HepG2 (cell line): ENCODE results near the gene RNF40. TPM values are rescaled to one million over a fixed set of nuclear protein-coding genes. Genes with fewer than 3 reads are reported as not detected.

Experiments
- ATM ChIP-seq: fragments of 450-650 bp; IDR thresholded peaks from 2 replicates; pipeline ENCODE4 v1.7.1; 2017; ENCODE audit warnings: mild to moderate bottlenecking, borderline replicate concordance
- DMTF1 ChIP-seq: sonication (generic); formaldehyde crosslinking; IDR thresholded peaks from 2 replicates; pipeline ENCODE4 v1.4.0; 2020; ENCODE audit warnings: mild to moderate bottlenecking, missing genetic modification reagents
- FOXJ3 ChIP-seq: sonication (generic); formaldehyde crosslinking; IDR thresholded peaks from 2 replicates; pipeline ENCODE4 v1.4.0; 2020; ENCODE audit warnings: missing genetic modification reagents, mild to moderate bottlenecking, borderline replicate concordance
- GZF1 ChIP-seq: sonication (generic); formaldehyde crosslinking; IDR thresholded peaks from 2 replicates; pipeline ENCODE4 v1.5.1; 2020; ENCODE audit warnings: mild to moderate bottlenecking, missing genetic modification reagents
- KAT8 ChIP-seq: IDR thresholded peaks from 2 replicates; pipeline ENCODE4 v1.6.1; 2016; ENCODE audit warnings: missing genetic modification reagents, missing compliant biosample characterization
- KLF9 ChIP-seq: IDR thresholded peaks from 2 replicates; pipeline ENCODE4 v1.6.1; 2016; ENCODE audit warnings: low read depth
- MIXL1 ChIP-seq: IDR thresholded peaks from 2 replicates; pipeline ENCODE4 v1.6.1; 2016
- SP4 ChIP-seq: sonication (generic); formaldehyde crosslinking; IDR thresholded peaks from 2 replicates; pipeline ENCODE4 v1.8.1; 2023; ENCODE audit warnings: mild to moderate bottlenecking, missing genetic modification reagents
- ZBTB3 ChIP-seq: sonication (generic); formaldehyde crosslinking; IDR thresholded peaks from 2 replicates; pipeline ENCODE4 v1.4.0; 2020; ENCODE audit warnings: low read depth, mild to moderate bottlenecking, moderate library complexity, missing genetic modification reagents, borderline replicate concordance
- ZFP1 ChIP-seq: IDR thresholded peaks from 2 replicates; pipeline ENCODE4 v1.6.1; 2016
- ZFP37 ChIP-seq: sonication (generic); formaldehyde crosslinking; IDR thresholded peaks from 2 replicates; pipeline ENCODE4 v1.4.0; 2020; ENCODE audit warnings: missing genetic modification reagents, borderline replicate concordance
- ZNF337 ChIP-seq: sonication (generic); formaldehyde crosslinking; IDR thresholded peaks from 2 replicates; pipeline ENCODE4 v1.5.1; 2020; ENCODE audit warnings: missing genetic modification reagents, low read depth, mild to moderate bottlenecking, borderline replicate concordance
- ZNF660 ChIP-seq: sonication (generic); formaldehyde crosslinking; IDR thresholded peaks from 2 replicates; pipeline ENCODE4 v1.5.1; 2020; ENCODE audit warnings: mild to moderate bottlenecking, low read depth, missing genetic modification reagents, borderline replicate concordance
- ZNF678 ChIP-seq: sonication (generic); formaldehyde crosslinking; IDR thresholded peaks from 2 replicates; pipeline ENCODE4 v1.4.0; 2020; ENCODE audit warnings: mild to moderate bottlenecking, missing genetic modification reagents
- ZNF720 ChIP-seq: sonication (generic); formaldehyde crosslinking; IDR thresholded peaks from 2 replicates; pipeline ENCODE4 v1.4.0; 2020; ENCODE audit warnings: missing genetic modification reagents
- polyA plus RNA-seq, 8 experiments: library from polyadenylated mRNA; depleted of rRNA in 3 of 8; stranded (reverse) in 7 of 8; unstranded in 1 of 8; fragments of >200 nt; fragmentation: Illumina TruSeq in 4 of 8; extraction: Trizol in 4 of 8; gene quantifications; 2 replicates each; pipeline versions ENCODE4 v1.2.1 to v1.2.3, GENCODE V29; 2011 to 2016; ENCODE audit warnings: low read depth in 4 of 8, missing spikeins in 1 of 8, mixed read lengths in 1 of 8; ENCODE audit not compliant: insufficient read depth in 1 of 8
- total RNA-seq, 5 experiments: library from RNA; depleted of rRNA; stranded (reverse); fragments of >200 nt; fragmentation: Illumina TruSeq; extraction: Trizol; gene quantifications; 2 replicates each; pipeline ENCODE4 v1.2.3, GENCODE V29; 2016; ENCODE audit warnings: low read depth in 1 of 5
- TF ChIP-seq, protein P1 (sequence below): IDR thresholded peaks from 2 replicates; pipeline ENCODE4 v1.6.1; 2018; ENCODE audit warnings: missing genetic modification reagents
- TF ChIP-seq, protein P2 (sequence below): sonication (generic); formaldehyde crosslinking; IDR thresholded peaks from 2 replicates; pipeline ENCODE4; 2020; ENCODE audit warnings: missing genetic modification reagents, mild to moderate bottlenecking, borderline replicate concordance
- TF ChIP-seq, protein P3 (sequence below), 2 experiments: fragments of 450-650 bp in 1 of 2; sonication (generic) in 1 of 2; formaldehyde crosslinking; IDR thresholded peaks; 2 replicates each; pipeline versions ENCODE4 v1.5.0 to v1.8.0; 2020 to 2022; ENCODE audit warnings: mild to moderate bottlenecking in 1 of 2, missing genetic modification reagents in 1 of 2

Gene RNF40
- total and polyA plus RNA-seq, 2 of the 13 experiments (the other 11 are each of a cell fraction or from before 2014, with no cell fraction given), result 84.0 to 85.6 TPM

- TF ChIP-seq, protein P1, sequence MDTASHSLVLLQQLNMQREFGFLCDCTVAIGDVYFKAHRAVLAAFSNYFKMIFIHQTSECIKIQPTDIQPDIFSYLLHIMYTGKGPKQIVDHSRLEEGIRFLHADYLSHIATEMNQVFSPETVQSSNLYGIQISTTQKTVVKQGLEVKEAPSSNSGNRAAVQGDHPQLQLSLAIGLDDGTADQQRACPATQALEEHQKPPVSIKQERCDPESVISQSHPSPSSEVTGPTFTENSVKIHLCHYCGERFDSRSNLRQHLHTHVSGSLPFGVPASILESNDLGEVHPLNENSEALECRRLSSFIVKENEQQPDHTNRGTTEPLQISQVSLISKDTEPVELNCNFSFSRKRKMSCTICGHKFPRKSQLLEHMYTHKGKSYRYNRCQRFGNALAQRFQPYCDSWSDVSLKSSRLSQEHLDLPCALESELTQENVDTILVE (CRISPR knock-in tag), result peak; percentile 88; the same call in 1 of the 2 replicates
- TF ChIP-seq ATM, result no peak
- 0 out of 2 replicates have a peak, but pooled peaks have one; percentile 69 for TF ChIP-seq GZF1 (CRISPR knock-in tag)
- peak; percentile 95 for TF ChIP-seq KAT8 (CRISPR knock-in tag)
- TF ChIP-seq DMTF1, result no peak
- TF ChIP-seq ZNF720 (CRISPR knock-in tag), result no peak
- 0 out of 2 replicates have a peak, but pooled peaks have one; percentile 71 for TF ChIP-seq ZFP37
- TF ChIP-seq, protein P2, sequence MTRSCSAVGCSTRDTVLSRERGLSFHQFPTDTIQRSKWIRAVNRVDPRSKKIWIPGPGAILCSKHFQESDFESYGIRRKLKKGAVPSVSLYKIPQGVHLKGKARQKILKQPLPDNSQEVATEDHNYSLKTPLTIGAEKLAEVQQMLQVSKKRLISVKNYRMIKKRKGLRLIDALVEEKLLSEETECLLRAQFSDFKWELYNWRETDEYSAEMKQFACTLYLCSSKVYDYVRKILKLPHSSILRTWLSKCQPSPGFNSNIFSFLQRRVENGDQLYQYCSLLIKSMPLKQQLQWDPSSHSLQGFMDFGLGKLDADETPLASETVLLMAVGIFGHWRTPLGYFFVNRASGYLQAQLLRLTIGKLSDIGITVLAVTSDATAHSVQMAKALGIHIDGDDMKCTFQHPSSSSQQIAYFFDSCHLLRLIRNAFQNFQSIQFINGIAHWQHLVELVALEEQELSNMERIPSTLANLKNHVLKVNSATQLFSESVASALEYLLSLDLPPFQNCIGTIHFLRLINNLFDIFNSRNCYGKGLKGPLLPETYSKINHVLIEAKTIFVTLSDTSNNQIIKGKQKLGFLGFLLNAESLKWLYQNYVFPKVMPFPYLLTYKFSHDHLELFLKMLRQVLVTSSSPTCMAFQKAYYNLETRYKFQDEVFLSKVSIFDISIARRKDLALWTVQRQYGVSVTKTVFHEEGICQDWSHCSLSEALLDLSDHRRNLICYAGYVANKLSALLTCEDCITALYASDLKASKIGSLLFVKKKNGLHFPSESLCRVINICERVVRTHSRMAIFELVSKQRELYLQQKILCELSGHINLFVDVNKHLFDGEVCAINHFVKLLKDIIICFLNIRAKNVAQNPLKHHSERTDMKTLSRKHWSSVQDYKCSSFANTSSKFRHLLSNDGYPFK (CRISPR knock-in tag), result peak; percentile 77; the same call in 1 of the 2 replicates
- TF ChIP-seq, protein P3, sequence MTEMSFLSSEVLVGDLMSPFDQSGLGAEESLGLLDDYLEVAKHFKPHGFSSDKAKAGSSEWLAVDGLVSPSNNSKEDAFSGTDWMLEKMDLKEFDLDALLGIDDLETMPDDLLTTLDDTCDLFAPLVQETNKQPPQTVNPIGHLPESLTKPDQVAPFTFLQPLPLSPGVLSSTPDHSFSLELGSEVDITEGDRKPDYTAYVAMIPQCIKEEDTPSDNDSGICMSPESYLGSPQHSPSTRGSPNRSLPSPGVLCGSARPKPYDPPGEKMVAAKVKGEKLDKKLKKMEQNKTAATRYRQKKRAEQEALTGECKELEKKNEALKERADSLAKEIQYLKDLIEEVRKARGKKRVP (CRISPR knock-in tag; IDR thresholded peaks at IDR 0.05), result peak in 1 of 2 experiments; percentile 64; a peak in 1 of 4 replicates
- peak; percentile 46 for TF ChIP-seq FOXJ3 (CRISPR knock-in tag)
- no peak for TF ChIP-seq SP4 (CRISPR knock-in tag)
- TF ChIP-seq ZFP1 (CRISPR knock-in tag), result peak; percentile 66; the same call in 1 of the 2 replicates
- no peak for TF ChIP-seq ZNF337
- 0 out of 2 replicates have a peak, but pooled peaks have one; percentile 64 for TF ChIP-seq KLF9 (CRISPR knock-in tag)
- TF ChIP-seq ZNF660 (CRISPR knock-in tag), result no peak
- no peak for TF ChIP-seq MIXL1
- no peak for TF ChIP-seq ZNF678 (CRISPR knock-in tag)
- TF ChIP-seq ZBTB3, result no peak
These were observed 25.0 kb downstream of the RNF40 start, which contains the start of gene ZNF629 (continued) for GRCh38 chr16:30786936-30787612.
